Endothelial cell (in vitro differentiated cells): ENCODE data around the gene ELK3. TPM values are rescaled to one million over a fixed set of nuclear protein-coding genes. Genes with fewer than 3 reads are reported as not detected.
A peak's percentile ranks its signal among the peaks of the same experiment; 100 is the strongest.

Experiments used
- DNase-seq: peaks from one replicate; pipeline ENCODE4 v3.0.0; 2021; ENCODE audit warnings: low spot score
- H3K27ac Mint-ChIP-seq: one replicate; pipeline ENCODE4 v1.8.0; 2021; ENCODE audit warnings: mixed read lengths, inconsistent platforms; ENCODE audit not compliant: unreplicated experiment
- H3K27me3 Mint-ChIP-seq: one replicate; pipeline ENCODE4 v1.8.0; 2021; ENCODE audit warnings: mild to moderate bottlenecking, moderate library complexity, mixed read lengths, inconsistent platforms; ENCODE audit not compliant: unreplicated experiment
- H3K36me3 Mint-ChIP-seq: one replicate; pipeline ENCODE4 v1.8.0; 2021; ENCODE audit warnings: mild to moderate bottlenecking, low read depth, mixed read lengths, inconsistent platforms; ENCODE audit not compliant: unreplicated experiment
- H3K4me1 Mint-ChIP-seq: one replicate; pipeline ENCODE4 v1.8.0; 2021; ENCODE audit warnings: mild to moderate bottlenecking, mixed read lengths, inconsistent platforms; ENCODE audit not compliant: unreplicated experiment
- H3K4me3 Mint-ChIP-seq: one replicate; pipeline ENCODE4 v1.8.0; 2021; ENCODE audit warnings: mild to moderate bottlenecking, mixed read lengths, inconsistent platforms; ENCODE audit not compliant: unreplicated experiment
- H3K9me3 Mint-ChIP-seq: one replicate; pipeline ENCODE4 v1.8.0; 2021; ENCODE audit warnings: mixed read lengths, inconsistent platforms; ENCODE audit not compliant: unreplicated experiment
- CTCF ChIP-seq: fragments of 200-600 bp; sonication (generic); IDR thresholded peaks from one replicate; pipeline ENCODE4 v1.5.0; 2021; ENCODE audit warnings: antibody characterized with exemption; ENCODE audit not compliant: unreplicated experiment
- total RNA-seq: library from RNA; stranded (reverse); fragmentation: NEBNext Ultra II Directional; extraction: Animal tissue kit (Norgen Biotek cat#: 25700); gene quantifications from one replicate; pipeline ENCODE4 v1.2.1, GENCODE V29; 2021; ENCODE audit not compliant: unreplicated experiment

The ELK3 gene
- total RNA-seq, 1 donor from 2014 or later, result 294 TPM

- H3K27ac Mint-ChIP-seq, result no peak overlapping the region
Measured at GRCh38 chr12:96225044-96225855, 31.1 kb downstream of the ELK3 start.

GRCh38 chr12:96225994-96226399 is 31.8 kb downstream of the ELK3 start:
- Mint-ChIP-seq H3K36me3 (peaks cover 88% of the 10 kb centered on the region), H3K27ac (peak overlapping the region; percentile 16), H3K9me3 (no peaks in the 10 kb centered on the region), H3K4me1 (peaks cover 47% of the 10 kb centered on the region), H3K4me3 (no peak overlapping the region), H3K27me3 (peaks cover 17% of the 10 kb centered on the region)
- DNase-seq, result no peak
- TF ChIP-seq CTCF, result no peak

More at GRCh38 chr12:96225044-96225855, 31.1 kb downstream of the ELK3 start:
- H3K4me1 Mint-ChIP-seq, result peaks cover 46% of the 10 kb centered on the region
- H3K9me3 Mint-ChIP-seq, result no peaks in the 10 kb centered on the region
- H3K4me3 Mint-ChIP-seq, result peak overlapping the region; percentile 82
- H3K36me3 Mint-ChIP-seq, result peaks cover 88% of the 10 kb centered on the region
- no peak for DNase-seq
- H3K27me3 Mint-ChIP-seq, result peaks cover 19% of the 10 kb centered on the region
- TF ChIP-seq CTCF, result no peak

DNA sequence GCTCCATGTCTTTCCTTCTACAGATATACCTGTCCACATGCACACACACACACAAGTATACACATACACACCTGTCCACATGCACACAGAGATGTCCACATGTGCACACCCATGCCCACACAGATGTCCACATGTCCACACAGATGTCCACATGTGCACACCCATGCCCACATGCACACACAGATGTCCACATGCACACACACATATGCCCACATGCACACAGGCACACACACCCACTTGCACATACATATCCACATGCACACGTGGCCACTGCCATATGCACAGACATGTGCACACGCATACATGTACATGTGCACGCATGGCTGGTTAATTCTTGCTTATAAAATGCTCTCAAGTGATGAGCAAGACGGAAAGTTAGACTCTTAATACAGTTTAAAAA is 32.2 kb downstream of the ELK3 start:
- Mint-ChIP-seq H3K36me3 (peaks cover 87% of the 10 kb centered on the region), H3K27me3 (peaks cover 13% of the 10 kb centered on the region), H3K27ac (peak overlapping the region; percentile 16), H3K9me3 (no peaks in the 10 kb centered on the region), H3K4me3 (no peak overlapping the region), H3K4me1 (peaks cover 46% of the 10 kb centered on the region)
- no peak for DNase-seq
- no peak for TF ChIP-seq CTCF

- no peak for DNase-seq
- no peak for TF ChIP-seq CTCF
- Mint-ChIP-seq H3K9me3 (no peaks in the 10 kb centered on the region), H3K27ac (peak overlapping the region; percentile 78), H3K4me3 (peak overlapping the region; percentile 51), H3K36me3 (peaks cover 86% of the 10 kb centered on the region), H3K27me3 (peaks cover 15% of the 10 kb centered on the region), H3K4me1 (peaks cover 45% of the 10 kb centered on the region)
Measured at GRCh38 chr12:96226801-96227348, 32.7 kb downstream of the ELK3 start.
